GM23248 (cell line): ENCODE results near the gene OST4.

Experiments
- EZH2 ChIP-seq: fragments of 200-600 bp; sonication (generic); IDR thresholded peaks from 2 replicates; pipeline ENCODE4 v1.6.1; 2018; ENCODE audit warnings: antibody characterized with exemption, mild to moderate bottlenecking; ENCODE audit not compliant: insufficient read depth, poor library complexity, severe bottlenecking
- EZH2phosphoT487 ChIP-seq: fragments of 200-600 bp; sonication (generic); IDR thresholded peaks from 2 replicates; pipeline ENCODE4 v1.6.1; 2018; ENCODE audit warnings: antibody characterized with exemption, moderate library complexity, mild to moderate bottlenecking, low read depth; ENCODE audit not compliant: insufficient read depth

DNA sequence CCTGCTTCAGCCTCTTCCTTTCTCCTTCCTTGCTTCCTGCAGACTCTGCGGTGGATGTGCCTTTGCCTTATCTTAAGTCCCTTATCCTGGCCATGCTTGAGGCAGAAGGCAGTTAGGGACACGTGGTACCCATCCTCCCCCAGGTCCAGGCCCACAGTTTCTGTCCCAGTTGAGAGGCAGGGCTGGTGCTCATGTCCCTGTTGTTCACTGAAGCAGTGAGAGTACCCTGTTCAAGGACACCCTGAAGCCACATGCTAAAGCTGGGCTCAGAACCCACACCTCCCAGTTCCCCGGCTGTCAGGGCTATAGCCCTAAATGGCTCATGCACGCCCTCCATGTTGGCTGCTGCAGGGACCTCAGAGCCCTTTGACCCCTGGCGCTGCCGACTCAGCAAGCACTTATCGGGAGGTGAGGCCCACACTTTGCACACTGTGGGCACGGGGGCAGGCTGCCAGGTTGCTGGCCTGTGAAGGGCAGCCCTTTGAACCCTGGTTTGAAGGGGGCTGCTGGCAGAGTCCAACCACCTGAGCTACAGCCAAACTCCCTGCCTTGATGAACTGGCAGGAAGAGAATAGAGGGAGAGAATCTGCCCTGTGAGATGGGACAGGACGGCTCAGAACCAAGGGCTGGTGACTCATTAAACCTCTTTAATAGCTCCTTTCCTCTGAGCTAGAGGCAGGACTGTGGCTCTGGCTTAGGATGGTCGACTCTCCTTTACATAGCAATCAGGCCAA is 21.4 kb upstream of the OST4 start:
- no peak for TF ChIP-seq EZH2
- TF ChIP-seq EZH2phosphoT487 = no peak
